AG09319 (cell line): ENCODE measurements around the gene RAB40A.

Source experiments
- DNase-seq: peaks from one replicate; pipeline ENCODE4 v3.0.0-alpha.2; 2010; ENCODE audit warnings: low read depth; ENCODE audit errors: extremely low read depth
- TF ChIP-seq, protein P1 (sequence below): IDR thresholded peaks from 2 replicates; pipeline ENCODE4 v1.5.1; 2011; ENCODE audit warnings: low read depth, mild to moderate bottlenecking, inconsistent platforms, low read length, moderate library complexity

RAB40A gene

DNA sequence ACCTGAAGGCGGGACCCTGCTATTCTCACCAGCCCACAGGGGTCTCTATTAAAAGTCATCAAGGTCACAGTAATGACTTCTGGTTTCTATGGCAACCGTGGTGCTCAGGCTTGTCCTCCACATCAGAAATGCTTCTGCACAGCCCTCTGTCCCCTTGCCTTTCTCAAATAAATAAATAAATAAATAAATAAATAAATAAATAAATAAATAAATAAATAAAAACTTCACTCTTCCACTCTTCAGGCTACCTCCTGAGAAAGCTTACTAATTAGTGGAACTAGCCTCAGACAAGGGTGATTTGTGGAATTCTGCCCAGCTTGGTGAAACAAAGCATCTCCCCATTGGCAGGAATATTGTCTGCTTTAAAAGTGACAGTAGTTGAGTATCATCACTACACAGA lies 5.5 kb upstream of the RAB40A start:
- DNase-seq: no peak
- TF ChIP-seq, protein P1, sequence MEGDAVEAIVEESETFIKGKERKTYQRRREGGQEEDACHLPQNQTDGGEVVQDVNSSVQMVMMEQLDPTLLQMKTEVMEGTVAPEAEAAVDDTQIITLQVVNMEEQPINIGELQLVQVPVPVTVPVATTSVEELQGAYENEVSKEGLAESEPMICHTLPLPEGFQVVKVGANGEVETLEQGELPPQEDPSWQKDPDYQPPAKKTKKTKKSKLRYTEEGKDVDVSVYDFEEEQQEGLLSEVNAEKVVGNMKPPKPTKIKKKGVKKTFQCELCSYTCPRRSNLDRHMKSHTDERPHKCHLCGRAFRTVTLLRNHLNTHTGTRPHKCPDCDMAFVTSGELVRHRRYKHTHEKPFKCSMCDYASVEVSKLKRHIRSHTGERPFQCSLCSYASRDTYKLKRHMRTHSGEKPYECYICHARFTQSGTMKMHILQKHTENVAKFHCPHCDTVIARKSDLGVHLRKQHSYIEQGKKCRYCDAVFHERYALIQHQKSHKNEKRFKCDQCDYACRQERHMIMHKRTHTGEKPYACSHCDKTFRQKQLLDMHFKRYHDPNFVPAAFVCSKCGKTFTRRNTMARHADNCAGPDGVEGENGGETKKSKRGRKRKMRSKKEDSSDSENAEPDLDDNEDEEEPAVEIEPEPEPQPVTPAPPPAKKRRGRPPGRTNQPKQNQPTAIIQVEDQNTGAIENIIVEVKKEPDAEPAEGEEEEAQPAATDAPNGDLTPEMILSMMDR: no peak

DNA sequence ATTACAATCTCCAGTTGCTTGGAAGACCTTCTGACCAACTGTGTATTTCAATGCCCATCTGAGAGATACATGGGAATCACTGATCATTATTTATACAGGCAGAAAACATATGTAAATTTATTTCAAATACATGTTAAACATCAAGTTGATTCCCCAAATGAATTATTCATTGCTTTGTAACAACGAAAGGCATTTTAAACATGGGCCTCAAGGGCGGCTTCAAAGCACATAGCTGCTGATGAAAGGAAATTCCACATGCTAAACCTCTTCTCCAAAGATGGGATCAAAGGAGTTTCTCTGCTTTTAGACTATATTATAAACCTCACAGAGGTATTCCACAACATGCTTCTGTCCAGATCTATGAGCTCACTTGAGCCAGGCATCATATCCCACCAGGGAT lies 4.3 kb upstream of the RAB40A start:
- no peak for DNase-seq
- TF ChIP-seq, protein P1: no peak

DNA sequence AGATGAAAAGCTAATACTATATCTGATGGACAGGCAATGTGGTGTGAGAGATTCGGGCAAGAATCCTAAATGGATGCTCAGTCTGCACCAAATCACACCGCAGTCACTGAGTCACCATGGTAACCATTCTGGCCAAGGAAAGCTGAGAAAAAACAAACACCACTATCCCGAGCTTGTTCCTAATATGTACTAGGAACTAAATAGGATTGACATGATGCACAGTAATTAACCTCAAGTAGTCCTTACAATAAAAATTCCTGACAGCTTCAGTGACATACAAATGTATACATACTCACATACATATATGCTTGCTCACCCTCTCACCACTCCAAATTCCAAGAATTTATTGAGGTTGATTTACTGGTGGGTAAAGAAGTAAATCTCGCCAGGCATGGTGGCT lies 1.1 kb upstream of the RAB40A start:
- TF ChIP-seq, protein P1: no peak
- no peak for DNase-seq

DNA sequence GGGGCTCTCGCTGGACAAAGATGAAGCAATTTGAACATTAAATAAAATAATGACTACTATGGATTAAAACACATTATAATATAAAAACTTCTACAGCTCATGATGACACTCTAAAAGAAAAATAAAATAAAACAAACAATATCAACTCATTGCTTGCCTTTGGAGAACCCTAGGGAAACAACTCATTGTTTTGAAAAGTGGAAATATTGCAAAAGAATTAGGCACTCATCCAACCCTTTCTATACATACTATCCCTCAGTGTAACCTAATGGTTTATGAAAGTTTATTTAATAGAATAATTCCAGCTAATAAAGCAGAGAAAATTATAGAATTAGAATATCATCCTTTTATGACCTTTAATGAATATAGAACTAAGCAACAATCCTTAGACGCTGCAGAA lies 718 bp downstream of the RAB40A start:
- no peak for DNase-seq
- TF ChIP-seq, protein P1: no peak

DNA sequence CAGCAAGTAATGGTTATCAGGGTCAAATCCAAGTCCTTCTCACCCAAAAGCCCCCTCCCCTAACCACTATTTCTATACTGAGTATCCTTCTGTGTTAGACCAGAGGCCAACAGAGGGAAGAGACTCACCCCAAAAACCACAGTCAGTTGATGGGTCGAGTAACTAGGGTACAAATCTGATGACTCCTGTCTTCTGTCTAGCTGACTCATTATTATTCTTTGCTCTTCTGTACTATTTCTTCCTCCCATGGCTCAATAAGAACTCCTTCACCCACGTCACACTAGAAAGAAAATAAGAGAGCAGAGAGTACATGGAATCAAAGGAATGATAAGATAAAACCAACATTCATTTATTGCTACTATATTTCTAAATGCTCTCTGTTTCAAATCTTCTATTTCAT lies 2.0 kb downstream of the RAB40A start:
- DNase-seq: no peak
- TF ChIP-seq, protein P1: no peak

DNA sequence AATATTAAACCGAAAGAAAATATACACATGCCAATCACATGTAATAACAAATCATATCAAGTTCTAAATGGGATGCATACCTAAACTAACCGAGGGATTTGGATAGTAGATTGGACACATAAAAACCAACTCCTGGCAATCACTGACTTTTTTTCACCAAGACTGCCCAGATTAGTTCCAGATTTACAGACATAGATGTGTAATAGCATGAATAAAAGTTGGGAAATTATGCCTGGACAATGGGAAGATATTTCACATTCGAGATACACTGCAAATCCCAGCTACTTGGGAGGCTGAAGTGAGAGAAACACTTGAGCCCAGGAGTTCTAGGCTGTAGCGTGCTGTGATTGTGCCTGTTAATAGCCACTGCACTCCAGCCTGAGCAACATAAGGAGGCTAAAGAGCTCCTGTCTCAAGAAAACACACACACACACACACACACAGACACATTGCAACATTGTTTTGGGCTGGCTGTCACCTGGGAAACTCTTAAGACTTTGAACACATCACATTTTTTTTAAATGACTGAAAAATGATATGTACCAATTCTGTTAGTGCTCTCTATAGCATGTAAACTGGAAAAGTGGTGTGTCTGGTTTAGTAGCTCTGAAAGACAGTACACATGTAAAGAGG lies 5.7 kb downstream of the RAB40A start:
- no peak for DNase-seq
- TF ChIP-seq, protein P1: no peak

DNA sequence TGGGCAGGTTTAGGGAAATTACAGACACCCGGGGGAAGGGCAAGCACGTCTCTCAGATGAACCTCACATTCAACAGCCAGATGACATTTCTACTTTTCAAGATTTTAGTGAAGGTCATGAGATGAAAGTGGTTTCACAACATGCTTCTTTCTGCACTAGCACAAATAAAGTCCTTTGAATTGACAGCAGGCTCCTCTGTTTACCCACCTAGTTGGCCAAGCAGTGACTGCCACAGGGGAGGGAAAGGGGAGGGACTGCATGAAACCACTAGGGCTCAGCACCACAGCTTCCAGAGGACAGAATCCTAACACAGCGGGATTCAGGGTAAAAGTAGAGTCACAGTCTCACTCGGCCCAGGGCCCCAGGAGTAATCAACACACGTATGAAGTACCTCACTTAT lies 6.2 kb downstream of the RAB40A start:
- DNase-seq: no peak
- TF ChIP-seq, protein P1: no peak
